Inferior parietal cortex (tissue), 1 donor: ENCODE measurements around the gene RYR3.

Source experiments
- DNase-seq: peaks from one replicate; pipeline ENCODE4 v3.0.0-alpha.2; 2016; ENCODE audit errors: extremely low spot score

Gene RYR3

DNA sequence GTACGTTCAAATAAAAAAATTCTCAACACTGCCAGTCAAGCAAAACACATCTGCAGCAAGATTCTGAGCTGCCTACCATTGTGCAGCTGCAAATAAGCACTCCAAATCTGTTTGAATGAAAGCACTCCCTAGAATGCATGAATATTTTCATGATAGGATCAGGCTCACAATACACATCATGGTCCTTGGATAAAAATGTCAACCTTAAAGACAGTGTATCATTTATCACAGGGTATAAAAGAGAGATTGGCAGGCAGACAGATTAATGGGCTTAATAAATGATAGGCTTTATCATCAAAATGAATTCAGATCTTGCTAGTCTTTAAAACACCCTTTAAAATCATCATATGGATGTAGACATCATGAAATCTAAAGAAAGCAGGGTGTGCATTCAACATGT is 9.2 kb downstream of the RYR3 start:
- no peak for DNase-seq

- DNase-seq = no peak
These were observed 11.3 kb downstream of the RYR3 start for GRCh38 chr15:33322091-33322490.

GRCh38 chr15:33324609-33325008 is 13.8 kb downstream of the RYR3 start:
- no peak for DNase-seq

- DNase-seq = no peak
These were observed 16.1 kb downstream of the RYR3 start for GRCh38 chr15:33326908-33327307.

DNA sequence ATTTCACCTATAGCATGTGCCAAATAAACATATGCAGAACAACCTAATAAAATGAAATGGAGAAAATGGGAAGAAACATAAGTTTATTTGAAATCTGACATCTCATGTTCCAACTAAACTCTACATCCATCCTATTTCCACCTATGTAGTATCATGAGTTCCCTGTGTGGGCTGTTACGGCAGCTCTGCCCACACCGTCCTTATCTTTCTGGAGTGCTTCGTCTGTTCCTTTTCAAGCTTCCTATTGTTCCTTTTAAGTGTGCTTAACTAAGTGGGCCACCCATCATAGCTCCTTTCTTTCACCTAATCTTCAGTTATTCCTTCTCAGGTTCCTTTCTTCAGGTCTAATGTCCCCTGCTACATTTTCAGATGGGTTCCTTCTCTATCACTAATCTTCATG is 17.3 kb downstream of the RYR3 start:
- DNase-seq = no peak

DNA sequence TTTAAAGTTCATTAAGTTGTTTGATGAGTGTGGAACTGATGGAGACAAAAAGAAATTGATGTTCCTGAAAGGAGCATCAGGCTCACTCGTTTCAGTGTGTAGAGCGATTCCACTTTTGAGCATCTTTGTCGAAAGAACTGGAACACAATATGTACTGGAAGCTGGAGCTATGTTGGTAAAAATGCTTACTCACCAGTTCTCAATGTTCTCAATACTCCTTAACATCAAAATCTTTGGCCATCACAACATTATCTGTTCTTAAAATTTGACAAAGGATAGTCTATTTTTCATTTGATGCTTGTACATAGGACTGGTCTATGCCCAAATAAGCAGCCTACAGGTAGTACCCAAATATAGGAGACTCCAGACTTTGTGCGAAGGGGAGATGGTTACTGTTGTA is 18.7 kb downstream of the RYR3 start:
- no peak for DNase-seq

- DNase-seq = no peak
These were observed 20.2 kb downstream of the RYR3 start for GRCh38 chr15:33330931-33331330.

DNA sequence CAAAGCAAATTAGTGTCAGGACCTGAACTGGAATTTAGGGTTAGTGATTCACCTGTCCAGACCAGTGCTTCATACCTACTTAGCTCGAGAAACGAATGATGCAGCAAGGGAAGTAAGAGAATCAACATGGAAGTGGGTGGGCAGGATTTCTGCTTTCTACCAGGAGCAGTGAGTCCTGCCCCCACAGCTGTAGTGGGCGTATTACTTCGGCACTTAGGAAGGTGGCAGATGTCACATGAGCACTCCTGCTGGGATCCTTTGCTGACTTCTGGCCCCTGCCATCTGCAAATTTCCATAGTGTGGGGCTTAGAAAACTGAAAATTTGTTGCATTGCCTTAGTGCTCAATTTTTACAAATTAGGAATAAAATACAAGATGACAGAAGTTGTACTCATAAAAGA is 31.2 kb downstream of the RYR3 start:
- DNase-seq = no peak

- no peak for DNase-seq
These were observed 32.5 kb downstream of the RYR3 start for GRCh38 chr15:33343275-33343674.

DNA sequence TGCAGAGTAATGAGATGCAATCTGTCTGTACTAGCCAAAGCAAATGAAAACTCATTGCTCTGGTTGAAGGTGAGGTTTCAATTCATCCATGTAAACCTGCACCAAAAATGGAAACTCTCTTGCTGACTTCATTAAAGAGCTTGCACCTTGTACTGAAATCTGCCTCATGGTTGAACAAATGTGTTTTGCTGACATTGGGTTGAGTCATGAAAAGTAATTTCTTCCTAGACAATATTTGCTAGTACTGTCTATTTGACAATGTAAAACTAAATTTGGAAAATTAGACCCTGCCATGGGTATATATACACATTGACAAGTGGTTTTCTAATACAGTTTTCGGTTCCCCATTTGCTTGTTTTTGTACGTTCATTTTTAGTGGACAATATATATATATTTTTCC is 33.3 kb downstream of the RYR3 start:
- DNase-seq = no peak

DNA sequence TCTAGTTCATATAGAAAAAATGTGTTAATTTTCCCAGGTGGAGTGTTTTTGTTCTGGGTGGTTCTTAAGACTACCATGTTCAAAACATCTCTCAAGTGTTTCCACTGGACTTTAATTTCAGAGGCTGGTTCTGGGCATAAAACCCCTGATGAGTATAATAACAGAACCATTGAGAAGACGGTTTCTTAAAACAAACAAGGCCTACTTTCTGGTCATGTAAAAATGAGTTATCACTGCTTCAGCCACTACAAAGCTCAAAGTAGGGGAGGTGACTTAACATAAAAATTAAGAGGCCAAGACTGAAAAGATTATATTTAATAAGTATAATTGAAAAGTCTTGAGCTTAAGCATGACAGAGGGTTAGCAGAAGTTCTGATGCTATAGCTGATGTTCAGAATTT is 33.8 kb downstream of the RYR3 start:
- no peak for DNase-seq

- no peak for DNase-seq
These were observed 43.6 kb downstream of the RYR3 start for GRCh38 chr15:33354411-33354810.

DNA sequence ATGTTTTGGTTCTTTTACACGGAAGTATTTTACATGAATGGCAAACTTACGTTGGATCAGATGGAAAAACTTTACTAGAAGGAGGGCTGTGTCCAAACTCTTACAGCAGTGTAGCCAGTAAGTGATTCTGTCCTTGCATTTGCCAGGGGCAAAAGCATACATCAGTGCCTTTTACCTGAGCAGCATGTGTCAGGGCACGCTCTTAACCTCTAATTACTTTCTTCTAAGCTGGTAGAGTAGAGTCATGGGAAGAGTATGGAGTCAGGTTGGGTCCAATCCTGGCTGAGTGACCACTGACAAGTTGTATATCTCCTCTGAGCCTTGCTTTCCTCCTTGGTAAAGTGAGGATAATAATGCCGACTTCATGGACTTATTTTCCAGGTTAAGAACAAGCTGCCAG is 47.1 kb downstream of the RYR3 start:
- DNase-seq = no peak

DNA sequence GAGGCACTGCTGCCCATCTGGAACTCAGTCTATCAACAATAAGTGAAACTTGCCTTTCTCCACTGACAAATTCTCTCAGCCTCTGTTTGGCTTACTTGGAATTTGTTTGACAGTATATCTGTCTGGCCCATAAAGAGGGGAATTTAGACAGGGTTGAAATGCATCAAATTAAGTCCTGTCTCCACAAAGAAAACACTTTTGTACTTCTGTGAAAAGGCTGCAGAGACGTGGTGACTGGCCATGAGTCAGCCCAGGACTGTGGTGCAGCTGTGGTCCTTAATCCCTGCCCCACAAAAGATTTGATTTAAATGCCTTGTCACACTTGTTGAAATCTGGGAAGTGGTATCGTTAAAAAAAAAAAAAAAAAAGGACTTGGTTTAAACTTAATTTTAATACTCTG is 47.5 kb downstream of the RYR3 start:
- no peak for DNase-seq

DNA sequence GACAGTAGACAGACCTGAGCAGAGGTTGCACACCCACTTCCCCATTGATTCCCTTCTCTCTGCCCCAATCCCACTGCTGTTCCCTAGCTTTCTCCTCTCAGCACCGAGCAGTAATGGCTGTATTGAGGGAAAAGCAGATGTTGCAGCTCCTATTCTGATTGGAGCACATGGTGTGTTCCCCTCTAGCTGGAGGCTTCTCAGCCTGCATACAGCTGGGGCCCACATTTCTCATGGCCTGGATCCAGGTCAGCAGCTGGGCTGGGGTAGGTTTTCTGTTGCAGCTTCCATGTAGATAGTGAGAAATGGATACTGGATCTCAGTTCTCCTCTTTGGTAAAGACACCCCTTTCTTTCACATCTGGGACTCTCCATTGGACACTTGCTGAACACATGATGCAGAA is 50.1 kb downstream of the RYR3 start:
- DNase-seq = no peak

- no peak for DNase-seq
These were observed 59.3 kb downstream of the RYR3 start for GRCh38 chr15:33369941-33370622.

DNA sequence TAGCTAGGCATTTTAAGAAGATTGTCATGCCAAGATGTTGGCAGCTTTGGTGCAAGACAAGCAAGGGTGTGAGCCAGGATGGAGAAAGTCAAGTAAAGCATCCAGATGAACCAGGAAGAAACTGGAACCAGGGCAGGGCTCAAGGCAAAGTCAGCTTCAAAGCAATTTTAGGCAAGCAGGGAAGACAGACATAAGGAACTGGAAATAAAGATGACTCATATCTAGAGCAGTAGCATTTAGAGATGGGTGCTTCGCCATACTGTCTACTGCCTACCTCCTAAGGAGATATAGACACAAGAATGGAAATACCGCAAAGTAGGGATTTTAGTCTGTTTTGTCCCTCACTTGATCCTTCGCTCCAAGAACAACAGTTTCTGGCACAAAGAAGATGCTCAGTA is 59.9 kb downstream of the RYR3 start:
- DNase-seq = no peak

- DNase-seq = no peak
These were observed 60.4 kb downstream of the RYR3 start for GRCh38 chr15:33371159-33371558.

DNA sequence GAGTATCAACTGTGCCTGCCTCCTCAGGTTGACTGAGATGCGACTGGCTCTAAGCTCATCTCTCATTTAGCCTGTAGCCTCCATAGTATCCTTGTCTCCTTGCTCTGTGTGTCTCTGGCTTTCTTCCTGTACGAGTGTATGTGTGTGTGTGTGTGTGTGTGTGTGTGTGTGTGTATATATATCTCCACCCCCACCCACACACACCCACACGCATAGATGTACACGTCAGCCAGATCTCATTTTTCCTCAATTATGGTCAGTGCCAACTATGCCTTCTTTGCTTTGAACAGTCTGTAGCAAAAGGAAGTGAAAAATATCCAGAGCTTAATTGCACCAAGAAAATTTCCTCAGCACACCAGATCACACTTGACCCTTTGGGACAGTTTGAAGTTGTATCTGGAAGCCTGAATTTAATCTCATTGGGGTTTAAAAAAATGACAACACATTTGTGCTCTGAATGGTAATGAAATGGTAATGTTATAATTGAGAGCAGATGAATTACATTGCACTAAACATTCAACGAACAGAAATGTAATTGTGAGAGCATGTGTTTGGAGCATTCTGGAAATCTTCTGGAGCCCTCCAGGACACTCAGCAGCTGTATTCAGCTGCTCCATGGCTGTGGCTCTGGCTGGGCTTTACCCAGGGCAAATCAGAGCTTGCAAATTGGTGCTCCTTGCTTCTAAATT is 63.6 kb downstream of the RYR3 start:
- DNase-seq = no peak

DNA sequence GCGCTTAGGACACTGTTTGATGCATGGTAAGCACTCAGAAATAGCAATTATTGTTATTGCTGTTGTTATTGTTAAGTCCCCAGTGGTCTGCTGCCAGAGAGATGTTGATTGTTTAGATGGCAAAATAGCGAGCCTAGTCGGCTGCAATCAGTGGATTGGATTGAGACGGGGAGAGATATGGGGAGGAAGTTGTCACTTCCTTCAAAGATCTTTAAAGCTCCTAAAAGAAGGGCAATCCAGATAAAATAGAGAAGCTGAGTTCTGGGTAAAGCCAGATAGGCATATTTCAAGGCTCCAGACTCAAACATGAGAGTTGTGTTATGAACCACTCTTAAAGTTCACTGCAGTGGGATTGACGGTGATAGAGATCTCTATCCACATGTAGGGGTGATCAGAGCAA is 64.5 kb downstream of the RYR3 start:
- DNase-seq = no peak

DNA sequence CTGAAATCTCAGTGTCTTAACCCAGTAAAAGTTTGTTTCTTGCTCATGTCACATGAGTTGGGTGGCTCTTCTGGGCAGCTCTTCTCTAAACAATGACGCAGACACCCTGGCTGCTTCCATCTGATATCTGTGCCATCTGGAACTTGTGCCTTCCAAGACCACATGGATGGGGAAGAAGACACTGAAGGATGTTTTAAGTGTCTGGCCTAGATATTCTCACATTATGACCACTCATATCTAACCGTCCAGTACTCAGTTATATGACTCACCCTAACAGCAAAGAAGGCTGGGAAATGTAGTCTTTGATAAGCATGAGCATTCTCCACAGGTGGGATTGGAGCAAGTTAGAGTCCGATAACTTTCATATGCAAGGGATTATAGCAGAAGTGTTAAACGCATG is 66.4 kb downstream of the RYR3 start:
- DNase-seq = no peak

GRCh38 chr15:33378866-33379480 is 68.2 kb downstream of the RYR3 start:
- no peak for DNase-seq

DNA sequence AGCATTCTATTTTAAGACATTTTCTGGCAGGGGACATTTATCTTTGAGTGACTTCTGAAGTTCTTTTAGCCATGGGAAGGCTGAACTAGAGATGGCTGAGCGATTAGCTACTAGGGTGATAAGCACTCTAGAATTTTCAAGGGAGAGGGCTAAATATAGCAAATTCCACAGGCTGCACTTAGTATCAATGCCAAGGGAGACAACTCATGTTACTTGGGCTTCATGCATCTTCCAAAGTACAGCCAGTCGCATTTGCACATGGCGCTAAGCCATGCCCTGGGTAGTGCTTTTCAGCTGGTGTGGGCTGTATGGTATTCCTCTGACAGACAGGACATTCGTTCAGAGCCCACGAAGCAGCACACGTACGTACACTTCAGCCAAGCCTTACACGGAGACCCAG is 69.6 kb downstream of the RYR3 start:
- no peak for DNase-seq
